Uterus (tissue), 4 donors: Measurements from ENCODE around the gene FSHR. TPM values are rescaled to one million over a fixed set of nuclear protein-coding genes. Genes with fewer than 3 reads are reported as not detected.

ENCODE experiments used
- DNase-seq, 2 donors: peaks; one replicate each; pipeline ENCODE4 v3.0.0-alpha.2; 2019 to 2020
- H3K27ac ChIP-seq, 2 donors: fragments of 200-600 bp; sonication (generic); 1 replicate in 1 of 2; 2 replicates in 1 of 2; pipeline ENCODE4 v1.5.1; 2016 to 2018
- H3K27me3 ChIP-seq, 2 donors: fragments of 200-600 bp; sonication (generic); one replicate each; pipeline ENCODE4 v1.5.1; 2018 to 2019; ENCODE audit warnings: control low read depth in 1 of 2
- H3K36me3 ChIP-seq, 2 donors: fragments of 200-600 bp; sonication (generic); one replicate each; pipeline ENCODE4 v1.5.1; 2019; ENCODE audit warnings: control low read depth in 1 of 2
- H3K4me1 ChIP-seq, 2 donors: fragments of 200-600 bp; sonication (generic); one replicate each; pipeline ENCODE4 v1.5.1; 2018 to 2019; ENCODE audit warnings: control low read depth in 1 of 2
- H3K4me3 ChIP-seq, 2 donors: fragments of 200-600 bp; sonication (generic); 1 replicate in 1 of 2; 2 replicates in 1 of 2; pipeline ENCODE4 v1.5.1; 2018 to 2019; ENCODE audit warnings: mild to moderate bottlenecking in 1 of 2
- H3K9me3 ChIP-seq, 2 donors: fragments of 200-600 bp; sonication (generic); one replicate each; pipeline ENCODE4 v1.5.1; 2019; ENCODE audit warnings: control low read depth in 1 of 2
- CTCF ChIP-seq, 4 experiments: fragments of 200-600 bp in 2 of 4; fragments of 450-650 bp in 2 of 4; sonication (generic) in 2 of 4; IDR thresholded peaks; one replicate each; pipeline ENCODE4 v1.5.1; 2016 to 2019; ENCODE audit warnings: antibody characterized with exemption in 4 of 4, mild to moderate bottlenecking in 2 of 4, moderate library complexity in 1 of 4
- POLR2A ChIP-seq, 2 donors: fragments of 450-650 bp; IDR thresholded peaks; one replicate each; pipeline ENCODE4 v1.6.1; 2016; ENCODE audit warnings: antibody characterized with exemption in 2 of 2, mild to moderate bottlenecking in 1 of 2, moderate library complexity in 1 of 2
- intact Hi-C: fragments of 100-400 bp; cut with DNase I; formaldehyde crosslinking; loops from one replicate; pipeline ENCODE4 v1.15.1; 2023; ENCODE audit warnings: low total_unique reads
- total RNA-seq, 4 donors: library from RNA; depleted of rRNA in 3 of 4; stranded (reverse); fragments of >200 nt in 3 of 4; gene quantifications; one replicate each; pipeline versions ENCODE4 v1.1.0 to v1.2.4, GENCODE V29; 2014 to 2023
- donor health status: DM: yes; HTN: yes; CAD: no.

The FSHR gene
- total RNA-seq, 4 donors from 2014 or later, result not detected

GRCh38 chr2:49044350-49045079 lies 109.8 kb downstream of the FSHR start:
- H3K4me3 ChIP-seq, result no peak overlapping the region
- no peaks in the 10 kb centered on the region for H3K36me3 ChIP-seq
- intact Hi-C loops, result no loop called here
- no peak for DNase-seq
- TF ChIP-seq POLR2A (IDR thresholded peaks at IDR 0.05) (no peak), CTCF (IDR thresholded peaks at IDR 0.05) (no peak)
- H3K9me3 ChIP-seq, result no peaks in the 10 kb centered on the region
- no peaks in the 10 kb centered on the region for H3K4me1 ChIP-seq
- no peak overlapping the region for H3K27ac ChIP-seq
- H3K27me3 ChIP-seq, result no peaks in the 10 kb centered on the region

GRCh38 chr2:49043405-49043982 lies 110.8 kb downstream of the FSHR start:
- Histone ChIP-seq H3K36me3 (no peaks in the 10 kb centered on the region), H3K4me1 (no peaks in the 10 kb centered on the region), H3K4me3 (no peak overlapping the region), H3K9me3 (no peaks in the 10 kb centered on the region), H3K27me3 (no peaks in the 10 kb centered on the region), H3K27ac (no peak overlapping the region)
- TF ChIP-seq POLR2A (IDR thresholded peaks at IDR 0.05), result no peak
- TF ChIP-seq CTCF (IDR thresholded peaks at IDR 0.05), result no peak
- intact Hi-C loops, result no loop called here
- DNase-seq, result no peak

GRCh38 chr2:49042488-49042887 lies 111.8 kb downstream of the FSHR start:
- H3K27me3 ChIP-seq, result no peaks in the 10 kb centered on the region
- intact Hi-C loops, result no loop called here
- no peaks in the 10 kb centered on the region for H3K4me1 ChIP-seq
- no peak for DNase-seq
- TF ChIP-seq POLR2A (IDR thresholded peaks at IDR 0.05), result no peak
- TF ChIP-seq CTCF (IDR thresholded peaks at IDR 0.05), result no peak
- no peaks in the 10 kb centered on the region for H3K9me3 ChIP-seq
- H3K27ac ChIP-seq, result no peak overlapping the region
- no peaks in the 10 kb centered on the region for H3K36me3 ChIP-seq
- H3K4me3 ChIP-seq, result no peak overlapping the region

- no peak overlapping the region for H3K4me3 ChIP-seq
- no peak overlapping the region for H3K27ac ChIP-seq
- no peak for DNase-seq
- no peaks in the 10 kb centered on the region for H3K36me3 ChIP-seq
- no peaks in the 10 kb centered on the region for H3K4me1 ChIP-seq
- TF ChIP-seq POLR2A (IDR thresholded peaks at IDR 0.05), result no peak
- TF ChIP-seq CTCF (IDR thresholded peaks at IDR 0.05), result no peak
- intact Hi-C loops, result no loop called here
- no peaks in the 10 kb centered on the region for H3K9me3 ChIP-seq
- no peaks in the 10 kb centered on the region for H3K27me3 ChIP-seq
Observed at GRCh38 chr2:49041061-49041460, 113.3 kb downstream of the FSHR start.

- no peaks in the 10 kb centered on the region for H3K9me3 ChIP-seq
- no peak overlapping the region for H3K27ac ChIP-seq
- no peak for TF ChIP-seq POLR2A (IDR thresholded peaks at IDR 0.05)
- TF ChIP-seq CTCF (IDR thresholded peaks at IDR 0.05), result no peak
- no peak overlapping the region for H3K4me3 ChIP-seq
- intact Hi-C loops, result no loop called here
- no peak for DNase-seq
- no peaks in the 10 kb centered on the region for H3K36me3 ChIP-seq
- no peaks in the 10 kb centered on the region for H3K27me3 ChIP-seq
- no peaks in the 10 kb centered on the region for H3K4me1 ChIP-seq
Observed at GRCh38 chr2:49037197-49037596, 117.1 kb downstream of the FSHR start.
